DND-41 (cell line): ENCODE results near the gene MAG.

ENCODE experiments used
- ATAC-seq: fragments of 200-7000 bp; cut with Tn5 transposase; 3 replicates; pipeline ENCODE4 v1.9.1; 2021; ENCODE audit warnings: low read depth; ENCODE audit not compliant: insufficient read depth
- DNase-seq: peaks from one replicate; pipeline ENCODE4 v3.0.0-alpha.2; 2020
- H2AFZ ChIP-seq: 2 replicates; pipeline ENCODE4 v1.6.0; 2012; ENCODE audit warnings: low read depth, low read length
- H3K27ac ChIP-seq: 2 replicates; pipeline ENCODE4 v1.5.1; 2012; ENCODE audit warnings: low read length, inconsistent platforms
- H3K27me3 ChIP-seq: fragments of 200-600 bp; sonication (generic); 2 replicates; pipeline ENCODE4 v1.6.0; 2012; ENCODE audit warnings: low read length, mild to moderate bottlenecking, inconsistent platforms; ENCODE audit not compliant: insufficient read depth, poor library complexity
- H3K36me3 ChIP-seq: 2 replicates; pipeline ENCODE4 v1.5.1; 2012; ENCODE audit warnings: low read length, inconsistent platforms; ENCODE audit not compliant: insufficient read depth
- H3K4me1 ChIP-seq: 2 replicates; pipeline ENCODE4 v1.5.1; 2012; ENCODE audit warnings: mild to moderate bottlenecking, low read length; ENCODE audit not compliant: insufficient read depth
- H3K4me2 ChIP-seq: 2 replicates; pipeline ENCODE4 v1.6.0; 2012; ENCODE audit warnings: mild to moderate bottlenecking, moderate library complexity, low read length, inconsistent platforms; ENCODE audit not compliant: insufficient read depth
- H3K4me3 ChIP-seq, 2 experiments: fragments of 200-600 bp in 1 of 2; shearing (Covaris generic) in 1 of 2; 2 replicates each; pipeline ENCODE4 v1.5.1; 2012 to 2016; ENCODE audit warnings: inconsistent platforms in 2 of 2, low read length in 2 of 2, mild to moderate bottlenecking in 2 of 2, low read depth in 1 of 2, moderate library complexity in 1 of 2
- H3K79me2 ChIP-seq: 2 replicates; pipeline ENCODE4 v1.6.0; 2012; ENCODE audit warnings: low read length, inconsistent platforms; ENCODE audit not compliant: insufficient read depth
- H3K9ac ChIP-seq: 2 replicates; pipeline ENCODE4 v1.6.0; 2012; ENCODE audit warnings: low read depth, mild to moderate bottlenecking, inconsistent platforms, low read length, moderate library complexity
- H3K9me3 ChIP-seq: 2 replicates; pipeline ENCODE4 v1.5.1; 2012; ENCODE audit warnings: low read length, moderate library complexity, mild to moderate bottlenecking, inconsistent platforms; ENCODE audit not compliant: insufficient read depth, severe bottlenecking
- H4K20me1 ChIP-seq: 2 replicates; pipeline ENCODE4 v1.6.0; 2012; ENCODE audit warnings: low read length; ENCODE audit not compliant: insufficient read depth
- CTCF ChIP-seq: IDR thresholded peaks from 2 replicates; pipeline ENCODE4 v1.5.1; 2012; ENCODE audit warnings: borderline replicate concordance, low read length, moderate library complexity, mild to moderate bottlenecking; ENCODE audit not compliant: poor library complexity, severe bottlenecking; ENCODE audit errors: extremely low read depth
- EZH2 ChIP-seq: IDR thresholded peaks from 3 replicates; pipeline ENCODE4 v1.6.1; 2012; ENCODE audit warnings: borderline replicate concordance, low read depth, mild to moderate bottlenecking, moderate library complexity, low read length, inconsistent platforms; ENCODE audit not compliant: severe bottlenecking

The MAG gene

DNA sequence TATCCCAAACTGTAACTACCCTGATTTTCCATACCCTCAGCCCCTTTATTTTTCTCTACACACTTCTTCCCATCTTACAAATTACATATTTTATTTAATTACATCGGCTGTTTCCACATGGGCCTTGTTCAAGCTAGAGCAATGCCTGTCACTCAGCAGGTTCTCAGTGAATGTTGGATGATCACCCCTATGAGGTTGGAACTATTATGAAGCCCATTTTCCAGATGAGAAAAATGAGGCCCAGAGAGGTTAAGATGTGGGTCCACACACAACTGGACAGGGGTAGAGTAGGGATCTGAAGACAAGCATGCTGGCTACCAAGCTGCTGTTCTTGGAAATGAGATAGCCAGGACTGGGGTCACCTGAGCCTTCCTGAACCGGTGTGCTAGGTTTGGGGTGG is 10.0 kb downstream of the MAG start:
- Histone ChIP-seq H3K4me3 (no peak overlapping the region), H3K4me1 (no peaks in the 10 kb centered on the region), H2AFZ (no peak overlapping the region), H3K27me3 (no peaks in the 10 kb centered on the region), H3K9ac (no peak overlapping the region), H3K9me3 (no peaks in the 10 kb centered on the region), H3K27ac (no peak overlapping the region), H4K20me1 (peaks cover 17% of the 10 kb centered on the region; the same call in 1 of the 2 replicates), H3K36me3 (no peaks in the 10 kb centered on the region), H3K79me2 (no peaks in the 10 kb centered on the region), H3K4me2 (no peak overlapping the region)
- DNase-seq (no peak), ATAC-seq (no peak)
- TF ChIP-seq EZH2 (no peak), CTCF (no peak)

DNA sequence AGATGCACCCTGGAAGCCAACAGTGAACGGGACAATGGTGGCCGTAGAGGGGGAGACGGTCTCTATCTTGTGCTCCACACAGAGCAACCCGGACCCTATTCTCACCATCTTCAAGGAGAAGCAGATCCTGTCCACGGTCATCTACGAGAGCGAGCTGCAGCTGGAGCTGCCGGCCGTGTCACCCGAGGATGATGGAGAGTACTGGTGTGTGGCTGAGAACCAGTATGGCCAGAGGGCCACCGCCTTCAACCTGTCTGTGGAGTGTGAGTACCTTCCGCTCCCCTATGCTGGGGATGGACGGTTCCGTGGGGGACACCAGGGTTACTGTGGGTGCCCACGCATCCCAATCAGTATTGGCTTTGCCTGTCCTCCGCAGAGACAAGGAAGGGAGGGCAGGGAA is 10.5 kb downstream of the MAG start:
- H3K27me3 ChIP-seq: no peaks in the 10 kb centered on the region
- no peak overlapping the region for H2AFZ ChIP-seq
- no peak for TF ChIP-seq CTCF
- TF ChIP-seq EZH2: no peak
- H3K4me1 ChIP-seq: no peaks in the 10 kb centered on the region
- no peaks in the 10 kb centered on the region for H3K36me3 ChIP-seq
- no peak overlapping the region for H3K4me3 ChIP-seq
- no peaks in the 10 kb centered on the region for H3K79me2 ChIP-seq
- H3K9me3 ChIP-seq: no peaks in the 10 kb centered on the region
- H3K9ac ChIP-seq: no peak overlapping the region
- ATAC-seq (no peak), DNase-seq (no peak)
- H4K20me1 ChIP-seq: peaks cover 12% of the 10 kb centered on the region; the same call in 1 of the 2 replicates
- no peak overlapping the region for H3K27ac ChIP-seq
- no peak overlapping the region for H3K4me2 ChIP-seq

DNA sequence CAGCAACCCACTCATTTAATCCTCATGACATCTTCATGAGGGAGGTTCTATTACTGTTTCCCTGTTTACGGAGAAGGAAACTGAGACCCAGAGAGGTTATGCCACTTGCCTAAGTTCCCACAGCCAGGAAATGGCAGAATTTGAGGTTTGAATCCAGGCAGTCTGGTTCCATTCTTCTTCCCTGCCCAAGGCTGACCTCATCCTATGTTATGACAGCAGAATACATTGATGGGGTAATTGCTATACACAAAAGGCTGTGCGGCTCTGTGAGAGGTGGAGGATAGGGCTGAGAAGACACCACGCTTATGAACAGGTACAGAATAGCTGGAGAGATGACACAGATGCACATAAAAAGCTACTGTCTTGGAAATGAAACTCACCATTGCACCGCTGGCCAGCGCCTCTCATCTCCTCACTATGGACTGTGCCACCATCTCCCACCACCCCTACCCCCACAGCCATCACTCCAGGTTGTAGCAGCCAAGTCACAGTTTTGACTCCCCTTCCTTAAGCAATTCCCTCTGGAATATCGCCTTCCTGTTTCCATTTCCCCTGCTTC is 11.5 kb downstream of the MAG start:
- Histone ChIP-seq H3K36me3 (no peaks in the 10 kb centered on the region), H3K9me3 (no peaks in the 10 kb centered on the region), H3K4me3 (no peak overlapping the region), H3K9ac (no peak overlapping the region), H3K4me2 (no peak overlapping the region), H3K27ac (no peak overlapping the region), H3K27me3 (no peaks in the 10 kb centered on the region), H3K4me1 (no peaks in the 10 kb centered on the region), H4K20me1 (peaks cover 3% of the 10 kb centered on the region; the same call in 1 of the 2 replicates), H2AFZ (no peak overlapping the region), H3K79me2 (no peaks in the 10 kb centered on the region)
- DNase-seq (no peak), ATAC-seq (no peak)
- TF ChIP-seq CTCF (no peak), EZH2 (no peak)
